SK-N-SH treated with all-trans-retinoic acid at 6 μM for 48 hours (cell line): ENCODE results near the gene ZDHHC11.

Source experiments
- ARNTL ChIP-seq: fragments of 450-650 bp; formaldehyde crosslinking; IDR thresholded peaks from 2 replicates; pipeline ENCODE4 v1.5.0; 2020; ENCODE audit warnings: low read depth, mild to moderate bottlenecking, moderate library complexity, borderline replicate concordance
- CSDC2 ChIP-seq: fragments of 250-450 bp; sonication (Bioruptor Pico); IDR thresholded peaks from 2 replicates; pipeline ENCODE4 v1.5.0; 2020; ENCODE audit warnings: mild to moderate bottlenecking, moderate library complexity
- OSR1 ChIP-seq: fragments of 250-450 bp; sonication (Bioruptor Pico); IDR thresholded peaks from 2 replicates; pipeline ENCODE4 v1.8.0; 2022; ENCODE audit warnings: moderate library complexity, mild to moderate bottlenecking, inconsistent platforms
- PPARA ChIP-seq: fragments of 250-450 bp; sonication (Bioruptor Pico); IDR thresholded peaks from 2 replicates; pipeline ENCODE4 v1.5.0; 2020; ENCODE audit warnings: mild to moderate bottlenecking, borderline replicate concordance
- RARB ChIP-seq: fragments of 250-450 bp; sonication (Bioruptor Pico); IDR thresholded peaks from 2 replicates; pipeline ENCODE4 v1.8.0; 2021; ENCODE audit warnings: mild to moderate bottlenecking, moderate library complexity
- SNAI2 ChIP-seq: fragments of 250-450 bp; sonication (Bioruptor Pico); IDR thresholded peaks from 2 replicates; pipeline ENCODE4 v1.5.0; 2020; ENCODE audit warnings: mild to moderate bottlenecking, moderate library complexity
- ZFP30 ChIP-seq: fragments of 450-650 bp; formaldehyde crosslinking; IDR thresholded peaks from 2 replicates; pipeline ENCODE4 v1.5.0; 2022; ENCODE audit warnings: mild to moderate bottlenecking, moderate library complexity
- ZNF565 ChIP-seq: fragments of 450-650 bp; formaldehyde crosslinking; conservative IDR thresholded peaks from 2 replicates; pipeline ENCODE4 v1.5.0; 2020; ENCODE audit warnings: low read depth, mild to moderate bottlenecking, moderate library complexity
- ZNF70 ChIP-seq: fragments of 450-650 bp; formaldehyde crosslinking; IDR thresholded peaks from 2 replicates; pipeline ENCODE4 v1.5.0; 2020; ENCODE audit warnings: mild to moderate bottlenecking, moderate library complexity
- TF ChIP-seq, protein P1 (sequence below): fragments of 250-450 bp; sonication (Bioruptor Pico); IDR thresholded peaks from 2 replicates; pipeline ENCODE4 v1.8.0; 2021; ENCODE audit warnings: low read depth, mild to moderate bottlenecking, moderate library complexity, borderline replicate concordance
- TF ChIP-seq, protein P2 (sequence below): fragments of 250-450 bp; sonication (Bioruptor Pico); IDR thresholded peaks from 2 replicates; pipeline ENCODE4 v1.5.1; 2020; ENCODE audit warnings: low read depth, mild to moderate bottlenecking, moderate library complexity
- TF ChIP-seq, protein P3 (sequence below): fragments of 250-450 bp; sonication (Bioruptor Pico); IDR thresholded peaks from 2 replicates; pipeline ENCODE4 v1.5.1; 2021; ENCODE audit warnings: mild to moderate bottlenecking, moderate library complexity
- TF ChIP-seq, protein P4 (sequence below): fragments of 250-450 bp; sonication (Bioruptor Pico); IDR thresholded peaks from 2 replicates; pipeline ENCODE4 v1.8.0; 2020; ENCODE audit warnings: mild to moderate bottlenecking, moderate library complexity, borderline replicate concordance
- TF ChIP-seq, protein P5 (sequence below): fragments of 250-450 bp; sonication (Bioruptor Pico); IDR thresholded peaks from 2 replicates; pipeline ENCODE4 v1.5.0; 2020; ENCODE audit warnings: mild to moderate bottlenecking, moderate library complexity

DNA sequence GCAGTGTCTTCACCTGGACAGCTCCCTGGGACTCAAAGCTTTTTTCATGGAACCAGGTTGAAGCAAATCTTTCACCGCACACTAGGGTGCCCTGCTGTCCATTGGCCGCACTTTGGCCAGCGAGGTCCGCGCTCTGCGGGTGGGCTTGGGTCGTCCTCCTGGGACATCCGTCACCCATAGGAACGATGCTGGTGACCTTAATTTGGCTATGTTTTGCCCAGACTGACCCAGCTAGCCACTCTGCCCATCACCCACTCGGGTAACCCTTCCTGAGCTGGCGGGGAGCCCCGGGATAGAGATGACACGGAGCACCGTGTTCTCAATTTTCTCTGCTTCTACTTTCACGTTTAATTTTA, 92.1 kb downstream of the ZDHHC11 start:
- TF ChIP-seq, protein P1, sequence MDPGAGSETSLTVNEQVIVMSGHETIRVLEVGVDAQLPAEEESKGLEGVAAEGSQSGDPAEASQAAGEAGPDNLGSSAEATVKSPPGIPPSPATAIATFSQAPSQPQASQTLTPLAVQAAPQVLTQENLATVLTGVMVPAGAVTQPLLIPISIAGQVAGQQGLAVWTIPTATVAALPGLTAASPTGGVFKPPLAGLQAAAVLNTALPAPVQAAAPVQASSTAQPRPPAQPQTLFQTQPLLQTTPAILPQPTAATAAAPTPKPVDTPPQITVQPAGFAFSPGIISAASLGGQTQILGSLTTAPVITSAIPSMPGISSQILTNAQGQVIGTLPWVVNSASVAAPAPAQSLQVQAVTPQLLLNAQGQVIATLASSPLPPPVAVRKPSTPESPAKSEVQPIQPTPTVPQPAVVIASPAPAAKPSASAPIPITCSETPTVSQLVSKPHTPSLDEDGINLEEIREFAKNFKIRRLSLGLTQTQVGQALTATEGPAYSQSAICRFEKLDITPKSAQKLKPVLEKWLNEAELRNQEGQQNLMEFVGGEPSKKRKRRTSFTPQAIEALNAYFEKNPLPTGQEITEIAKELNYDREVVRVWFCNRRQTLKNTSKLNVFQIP (CRISPR knock-in tag), result no peak
- TF ChIP-seq OSR1 (CRISPR knock-in tag) (no peak), ARNTL (CRISPR knock-in tag) (no peak), RARB (CRISPR knock-in tag) (no peak), PPARA (no peak), ZFP30 (CRISPR knock-in tag) (no peak), CSDC2 (no peak), SNAI2 (CRISPR knock-in tag) (no peak), ZNF565 (CRISPR knock-in tag) (no peak), ZNF70 (CRISPR knock-in tag) (no peak)
- TF ChIP-seq, protein P2, sequence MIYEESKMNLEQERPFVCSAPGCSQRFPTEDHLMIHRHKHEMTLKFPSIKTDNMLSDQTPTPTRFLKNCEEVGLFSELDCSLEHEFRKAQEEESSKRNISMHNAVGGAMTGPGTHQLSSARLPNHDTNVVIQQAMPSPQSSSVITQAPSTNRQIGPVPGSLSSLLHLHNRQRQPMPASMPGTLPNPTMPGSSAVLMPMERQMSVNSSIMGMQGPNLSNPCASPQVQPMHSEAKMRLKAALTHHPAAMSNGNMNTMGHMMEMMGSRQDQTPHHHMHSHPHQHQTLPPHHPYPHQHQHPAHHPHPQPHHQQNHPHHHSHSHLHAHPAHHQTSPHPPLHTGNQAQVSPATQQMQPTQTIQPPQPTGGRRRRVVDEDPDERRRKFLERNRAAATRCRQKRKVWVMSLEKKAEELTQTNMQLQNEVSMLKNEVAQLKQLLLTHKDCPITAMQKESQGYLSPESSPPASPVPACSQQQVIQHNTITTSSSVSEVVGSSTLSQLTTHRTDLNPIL (CRISPR knock-in tag), result no peak
- TF ChIP-seq, protein P3, sequence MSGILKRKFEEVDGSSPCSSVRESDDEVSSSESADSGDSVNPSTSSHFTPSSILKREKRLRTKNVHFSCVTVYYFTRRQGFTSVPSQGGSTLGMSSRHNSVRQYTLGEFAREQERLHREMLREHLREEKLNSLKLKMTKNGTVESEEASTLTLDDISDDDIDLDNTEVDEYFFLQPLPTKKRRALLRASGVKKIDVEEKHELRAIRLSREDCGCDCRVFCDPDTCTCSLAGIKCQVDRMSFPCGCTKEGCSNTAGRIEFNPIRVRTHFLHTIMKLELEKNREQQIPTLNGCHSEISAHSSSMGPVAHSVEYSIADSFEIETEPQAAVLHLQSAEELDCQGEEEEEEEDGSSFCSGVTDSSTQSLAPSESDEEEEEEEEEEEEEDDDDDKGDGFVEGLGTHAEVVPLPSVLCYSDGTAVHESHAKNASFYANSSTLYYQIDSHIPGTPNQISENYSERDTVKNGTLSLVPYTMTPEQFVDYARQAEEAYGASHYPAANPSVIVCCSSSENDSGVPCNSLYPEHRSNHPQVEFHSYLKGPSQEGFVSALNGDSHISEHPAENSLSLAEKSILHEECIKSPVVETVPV (CRISPR knock-in tag), result no peak
- TF ChIP-seq, protein P4, sequence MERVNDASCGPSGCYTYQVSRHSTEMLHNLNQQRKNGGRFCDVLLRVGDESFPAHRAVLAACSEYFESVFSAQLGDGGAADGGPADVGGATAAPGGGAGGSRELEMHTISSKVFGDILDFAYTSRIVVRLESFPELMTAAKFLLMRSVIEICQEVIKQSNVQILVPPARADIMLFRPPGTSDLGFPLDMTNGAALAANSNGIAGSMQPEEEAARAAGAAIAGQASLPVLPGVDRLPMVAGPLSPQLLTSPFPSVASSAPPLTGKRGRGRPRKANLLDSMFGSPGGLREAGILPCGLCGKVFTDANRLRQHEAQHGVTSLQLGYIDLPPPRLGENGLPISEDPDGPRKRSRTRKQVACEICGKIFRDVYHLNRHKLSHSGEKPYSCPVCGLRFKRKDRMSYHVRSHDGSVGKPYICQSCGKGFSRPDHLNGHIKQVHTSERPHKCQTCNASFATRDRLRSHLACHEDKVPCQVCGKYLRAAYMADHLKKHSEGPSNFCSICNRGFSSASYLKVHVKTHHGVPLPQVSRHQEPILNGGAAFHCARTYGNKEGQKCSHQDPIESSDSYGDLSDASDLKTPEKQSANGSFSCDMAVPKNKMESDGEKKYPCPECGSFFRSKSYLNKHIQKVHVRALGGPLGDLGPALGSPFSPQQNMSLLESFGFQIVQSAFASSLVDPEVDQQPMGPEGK (CRISPR knock-in tag), result no peak
- TF ChIP-seq, protein P5, sequence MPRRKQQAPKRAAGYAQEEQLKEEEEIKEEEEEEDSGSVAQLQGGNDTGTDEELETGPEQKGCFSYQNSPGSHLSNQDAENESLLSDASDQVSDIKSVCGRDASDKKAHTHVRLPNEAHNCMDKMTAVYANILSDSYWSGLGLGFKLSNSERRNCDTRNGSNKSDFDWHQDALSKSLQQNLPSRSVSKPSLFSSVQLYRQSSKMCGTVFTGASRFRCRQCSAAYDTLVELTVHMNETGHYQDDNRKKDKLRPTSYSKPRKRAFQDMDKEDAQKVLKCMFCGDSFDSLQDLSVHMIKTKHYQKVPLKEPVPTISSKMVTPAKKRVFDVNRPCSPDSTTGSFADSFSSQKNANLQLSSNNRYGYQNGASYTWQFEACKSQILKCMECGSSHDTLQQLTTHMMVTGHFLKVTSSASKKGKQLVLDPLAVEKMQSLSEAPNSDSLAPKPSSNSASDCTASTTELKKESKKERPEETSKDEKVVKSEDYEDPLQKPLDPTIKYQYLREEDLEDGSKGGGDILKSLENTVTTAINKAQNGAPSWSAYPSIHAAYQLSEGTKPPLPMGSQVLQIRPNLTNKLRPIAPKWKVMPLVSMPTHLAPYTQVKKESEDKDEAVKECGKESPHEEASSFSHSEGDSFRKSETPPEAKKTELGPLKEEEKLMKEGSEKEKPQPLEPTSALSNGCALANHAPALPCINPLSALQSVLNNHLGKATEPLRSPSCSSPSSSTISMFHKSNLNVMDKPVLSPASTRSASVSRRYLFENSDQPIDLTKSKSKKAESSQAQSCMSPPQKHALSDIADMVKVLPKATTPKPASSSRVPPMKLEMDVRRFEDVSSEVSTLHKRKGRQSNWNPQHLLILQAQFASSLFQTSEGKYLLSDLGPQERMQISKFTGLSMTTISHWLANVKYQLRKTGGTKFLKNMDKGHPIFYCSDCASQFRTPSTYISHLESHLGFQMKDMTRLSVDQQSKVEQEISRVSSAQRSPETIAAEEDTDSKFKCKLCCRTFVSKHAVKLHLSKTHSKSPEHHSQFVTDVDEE (CRISPR knock-in tag), result no peak
